ENCODE measurements around the gene CCL28.
A peak's percentile ranks its signal among the peaks of the same experiment; 100 is the strongest.
"Not testable (repeated sequence)": the region's sequence is repeated elsewhere in the genome, so short reads cannot be mapped to it uniquely, and the experiment has no call there.

The CCL28 gene

DNA sequence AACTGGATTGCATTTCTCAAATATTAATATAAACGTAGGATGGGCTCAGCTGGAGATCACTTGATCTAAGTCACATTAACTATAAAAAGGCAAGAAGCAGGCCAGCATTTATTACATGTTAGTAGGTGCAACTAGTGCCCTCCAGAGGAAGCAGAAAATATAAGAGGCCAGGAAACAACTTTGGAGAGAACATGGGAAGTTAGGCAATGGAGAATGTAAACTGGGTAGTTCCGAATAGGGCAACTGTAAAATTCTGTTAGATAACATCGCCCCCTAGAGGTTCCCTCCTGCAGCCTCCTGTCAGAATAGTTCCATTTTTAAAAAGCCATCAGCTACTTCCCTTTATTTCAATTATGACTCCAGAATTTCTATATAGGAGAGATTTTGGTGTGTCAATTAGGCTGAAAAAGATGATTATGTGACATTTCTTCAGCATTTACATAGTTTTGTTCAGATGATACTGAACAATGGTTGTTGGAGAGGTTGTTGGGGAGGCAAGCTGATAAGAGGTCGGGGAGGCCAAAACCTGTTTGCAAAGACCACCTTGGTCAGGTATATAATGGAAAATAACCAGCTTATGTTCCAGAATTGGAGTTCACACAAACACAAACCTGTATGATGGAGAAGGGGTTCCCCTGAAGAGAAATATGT, 22.4 kb downstream of the CCL28 start:
- Mint-ChIP-seq H3K27me3 (no peaks in the 10 kb centered on the region), H3K36me3 (ENCODE audit: low read depth) (no peaks in the 10 kb centered on the region), H3K27ac (peak overlapping the region; percentile 4), H3K4me3 (no peak overlapping the region), H3K9me3 (no peaks in the 10 kb centered on the region), H3K4me1 (ENCODE audit: low read depth) (peaks cover 18% of the 10 kb centered on the region)
- intact Hi-C loops (cut with micrococcal nuclease) = loop anchor here (2.0 to 10.0 kb wide), 5 partner anchors 78 to 475 kb away; partner anchors contain the start of genes HMGCS1, TMEM267 and ZNF131

DNA sequence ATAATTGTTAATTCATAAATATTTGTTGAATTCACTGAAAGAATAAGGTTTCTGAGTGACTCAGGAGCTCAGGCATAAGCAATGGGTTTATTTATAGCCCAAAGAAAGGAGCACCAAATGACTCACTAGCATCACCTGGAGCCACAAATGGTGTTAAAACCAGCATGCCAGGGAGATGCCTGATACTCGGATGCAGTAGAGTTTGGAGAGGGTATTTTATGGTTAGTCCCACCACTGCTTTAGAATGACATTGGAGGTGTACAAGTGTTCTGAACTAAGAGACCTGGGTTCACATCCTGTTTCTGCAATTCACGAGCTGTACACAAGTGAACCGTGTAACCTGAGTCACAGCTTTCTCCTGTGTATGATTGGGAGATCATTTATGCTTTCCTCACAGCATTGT, 25.2 kb downstream of the CCL28 start:
- Mint-ChIP-seq H3K4me1 (ENCODE audit: low read depth) (peaks cover 18% of the 10 kb centered on the region), H3K27ac (no peak overlapping the region), H3K36me3 (ENCODE audit: low read depth) (no peaks in the 10 kb centered on the region), H3K9me3 (no peaks in the 10 kb centered on the region), H3K27me3 (no peaks in the 10 kb centered on the region), H3K4me3 (no peak overlapping the region)
- intact Hi-C loops (cut with micrococcal nuclease) = loop anchor here (5.0 kb wide), 1 partner anchor 75 kb away; the partner anchor contains the start of gene HMGCS1

DNA sequence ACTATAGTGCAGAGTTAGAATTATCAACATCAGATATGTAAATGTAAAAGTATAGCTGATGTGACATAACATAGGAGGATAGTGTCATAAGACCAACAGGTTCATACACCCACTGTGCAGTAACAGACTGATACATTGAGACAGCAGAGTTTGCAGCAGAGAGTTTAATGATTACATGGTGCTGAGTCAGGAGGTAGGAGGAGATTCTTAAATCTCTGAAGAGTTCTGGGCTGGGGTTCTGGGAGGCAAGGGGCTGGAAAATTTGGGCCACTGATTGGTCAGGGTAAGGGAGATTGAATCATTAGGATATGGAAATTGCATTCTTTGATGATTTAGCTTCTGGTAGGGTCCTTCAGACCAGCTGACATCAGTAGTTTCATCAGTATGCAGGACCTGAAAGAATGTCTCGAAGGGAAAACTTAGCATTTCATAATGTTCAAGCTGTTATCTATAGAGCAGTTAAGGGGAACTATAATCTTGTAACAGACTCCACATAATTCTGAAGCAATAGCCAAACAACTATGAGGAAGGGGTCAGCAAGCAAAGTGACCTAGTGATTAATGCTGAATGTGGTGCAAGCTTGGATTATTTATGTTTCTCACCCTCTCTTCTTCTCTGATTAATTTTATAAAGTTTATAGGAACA, 35.6 kb downstream of the CCL28 start:
- Mint-ChIP-seq H3K27me3 (no peaks in the 10 kb centered on the region), H3K4me1 (ENCODE audit: low read depth) (peaks cover 4% of the 10 kb centered on the region), H3K27ac (no peak overlapping the region), H3K4me3 (no peak overlapping the region), H3K9me3 (no peaks in the 10 kb centered on the region), H3K36me3 (ENCODE audit: low read depth) (no peaks in the 10 kb centered on the region)
- intact Hi-C loops (cut with micrococcal nuclease) = no loop called here

DNA sequence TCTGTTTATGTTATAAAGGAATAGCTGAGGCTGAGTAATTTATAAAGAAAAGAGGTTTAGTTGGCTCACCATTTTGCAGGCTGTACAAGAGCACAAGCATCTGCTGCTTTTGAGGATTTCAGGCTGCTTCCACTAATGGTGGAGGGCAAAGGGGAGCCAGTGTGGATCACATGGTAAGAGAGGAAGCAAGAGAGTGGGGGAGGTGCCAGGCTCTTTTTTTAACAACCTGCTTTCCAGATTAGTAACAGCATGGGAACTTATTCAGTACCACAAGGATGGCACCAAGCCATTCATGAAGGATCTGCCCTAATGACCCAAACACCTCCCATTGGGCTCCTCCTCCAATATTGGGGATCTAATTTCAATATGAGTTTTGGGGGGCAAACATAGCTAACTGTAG, 40.4 kb downstream of the CCL28 start:
- no peaks in the 10 kb centered on the region for H3K27me3 Mint-ChIP-seq
- H3K27ac Mint-ChIP-seq = no peak overlapping the region
- no peaks in the 10 kb centered on the region for H3K9me3 Mint-ChIP-seq
- intact Hi-C loops (cut with micrococcal nuclease) = no loop called here
- no peaks in the 10 kb centered on the region for H3K36me3 Mint-ChIP-seq (ENCODE audit: low read depth)
- H3K4me3 Mint-ChIP-seq = no peak overlapping the region
- H3K4me1 Mint-ChIP-seq (ENCODE audit: low read depth) = peaks cover 5% of the 10 kb centered on the region

DNA sequence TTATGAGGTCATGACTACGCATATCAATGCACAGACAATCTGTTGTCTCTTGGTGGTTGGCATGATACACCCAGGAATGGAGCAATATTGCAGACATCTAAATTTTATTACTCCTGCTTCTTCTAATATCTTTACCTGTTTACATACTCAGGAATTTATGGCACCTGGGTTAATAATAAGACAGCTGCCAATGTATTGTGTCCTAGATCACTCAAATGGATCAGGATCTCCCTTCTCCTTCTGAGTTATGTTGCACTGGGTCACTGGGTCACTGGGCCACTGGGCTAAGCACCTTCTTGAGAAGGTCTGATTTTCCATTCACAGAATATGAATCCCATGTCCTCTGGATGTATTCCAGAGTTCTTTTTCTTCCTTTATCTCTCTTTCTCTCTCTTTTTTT, 41.8 kb downstream of the CCL28 start:
- Mint-ChIP-seq H3K27me3 (no peaks in the 10 kb centered on the region), H3K4me1 (ENCODE audit: low read depth) (peaks cover 5% of the 10 kb centered on the region), H3K36me3 (ENCODE audit: low read depth) (no peaks in the 10 kb centered on the region), H3K27ac (no peak overlapping the region), H3K9me3 (no peaks in the 10 kb centered on the region), H3K4me3 (no peak overlapping the region)
- intact Hi-C loops (cut with micrococcal nuclease) = no loop called here

DNA sequence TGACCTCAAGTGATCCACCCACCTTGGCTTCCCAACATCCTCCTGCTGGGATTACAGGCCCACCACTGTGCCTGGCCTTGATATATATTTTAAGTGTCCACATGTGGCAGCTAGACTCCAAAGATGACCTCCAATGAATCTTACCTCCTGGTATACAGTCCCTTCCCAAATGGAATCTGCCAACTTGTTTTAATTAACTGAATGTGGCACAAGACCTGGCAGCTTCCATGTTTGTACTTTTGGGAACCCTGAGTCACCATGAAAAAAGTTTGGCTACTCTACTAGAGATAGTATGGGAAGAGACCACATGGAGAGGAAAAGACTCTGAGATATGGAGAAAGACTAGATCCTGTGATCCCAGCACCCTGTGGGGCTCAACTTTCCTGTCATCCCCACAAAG, 42.5 kb downstream of the CCL28 start:
- Mint-ChIP-seq H3K27ac (no peak overlapping the region), H3K4me3 (no peak overlapping the region), H3K9me3 (no peaks in the 10 kb centered on the region), H3K27me3 (no peaks in the 10 kb centered on the region), H3K36me3 (ENCODE audit: low read depth) (no peaks in the 10 kb centered on the region), H3K4me1 (ENCODE audit: low read depth) (peaks cover 5% of the 10 kb centered on the region)
- intact Hi-C loops (cut with micrococcal nuclease) = no loop called here

DNA sequence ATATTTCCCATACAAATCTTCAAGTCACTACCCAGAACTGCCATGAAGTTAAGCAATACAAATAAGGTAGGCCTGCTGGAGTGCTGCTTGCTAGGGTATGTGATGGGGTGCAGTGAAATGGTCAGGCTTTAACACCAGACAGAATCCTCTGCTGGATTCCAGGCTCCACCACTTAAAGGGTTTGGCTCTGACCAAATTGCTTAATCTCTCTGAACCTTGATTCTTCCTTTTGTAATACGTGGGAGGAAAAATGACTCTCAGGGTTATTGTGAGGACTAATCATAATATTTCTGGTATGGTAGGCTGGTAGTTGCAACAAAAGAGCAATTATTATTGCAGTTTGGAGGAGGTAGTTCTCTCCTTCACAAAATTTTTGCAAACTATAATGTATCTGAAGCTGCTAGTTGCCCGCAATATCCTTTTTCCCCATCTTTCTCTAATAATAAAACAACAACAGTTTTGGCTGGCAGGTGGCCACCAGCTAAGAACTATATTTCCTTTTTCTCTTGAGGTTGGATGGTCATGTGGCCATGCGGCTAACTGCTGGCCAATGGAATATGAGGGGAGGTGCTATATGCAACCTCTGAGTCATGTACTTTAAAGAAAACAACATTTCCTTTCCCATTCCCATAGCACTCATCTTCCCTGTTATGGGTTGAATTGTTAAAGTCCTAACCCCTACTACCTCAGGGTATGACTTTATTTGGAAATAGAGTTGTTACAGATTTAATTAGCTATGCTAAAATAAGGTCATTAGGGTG, 44.1 kb downstream of the CCL28 start:
- H3K27me3 Mint-ChIP-seq = no peaks in the 10 kb centered on the region
- H3K9me3 Mint-ChIP-seq = no peaks in the 10 kb centered on the region
- H3K27ac Mint-ChIP-seq = no peak overlapping the region
- no peaks in the 10 kb centered on the region for H3K36me3 Mint-ChIP-seq (ENCODE audit: low read depth)
- no peak overlapping the region for H3K4me3 Mint-ChIP-seq
- intact Hi-C loops (cut with micrococcal nuclease) = no loop called here
- peaks cover 5% of the 10 kb centered on the region for H3K4me1 Mint-ChIP-seq (ENCODE audit: low read depth)

DNA sequence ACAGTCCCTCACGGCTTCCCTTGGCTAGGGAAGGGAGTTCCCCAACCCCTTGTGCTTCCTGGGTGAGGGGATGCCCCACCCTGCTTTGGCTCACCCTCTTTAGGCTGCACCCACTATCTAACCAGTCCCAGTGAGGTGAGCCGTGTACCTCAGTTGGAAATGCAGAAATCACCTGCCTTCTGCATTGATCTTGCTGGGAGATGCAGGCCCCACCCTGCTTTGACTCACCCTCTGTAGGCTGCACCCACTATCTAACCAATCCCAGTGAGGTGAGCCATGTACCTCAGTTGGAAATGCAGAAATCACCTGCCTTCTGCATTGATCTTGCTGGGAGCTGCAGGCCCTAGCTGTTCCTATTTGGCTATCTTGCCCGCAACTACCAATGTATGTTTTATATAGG, 44.7 kb downstream of the CCL28 start:
- no peaks in the 10 kb centered on the region for H3K9me3 Mint-ChIP-seq
- intact Hi-C loops (cut with micrococcal nuclease) = no loop called here
- no peaks in the 10 kb centered on the region for H3K36me3 Mint-ChIP-seq (ENCODE audit: low read depth)
- no peak overlapping the region for H3K27ac Mint-ChIP-seq
- H3K27me3 Mint-ChIP-seq = no peaks in the 10 kb centered on the region
- peaks cover 5% of the 10 kb centered on the region for H3K4me1 Mint-ChIP-seq (ENCODE audit: low read depth)
- no peak overlapping the region for H3K4me3 Mint-ChIP-seq

DNA sequence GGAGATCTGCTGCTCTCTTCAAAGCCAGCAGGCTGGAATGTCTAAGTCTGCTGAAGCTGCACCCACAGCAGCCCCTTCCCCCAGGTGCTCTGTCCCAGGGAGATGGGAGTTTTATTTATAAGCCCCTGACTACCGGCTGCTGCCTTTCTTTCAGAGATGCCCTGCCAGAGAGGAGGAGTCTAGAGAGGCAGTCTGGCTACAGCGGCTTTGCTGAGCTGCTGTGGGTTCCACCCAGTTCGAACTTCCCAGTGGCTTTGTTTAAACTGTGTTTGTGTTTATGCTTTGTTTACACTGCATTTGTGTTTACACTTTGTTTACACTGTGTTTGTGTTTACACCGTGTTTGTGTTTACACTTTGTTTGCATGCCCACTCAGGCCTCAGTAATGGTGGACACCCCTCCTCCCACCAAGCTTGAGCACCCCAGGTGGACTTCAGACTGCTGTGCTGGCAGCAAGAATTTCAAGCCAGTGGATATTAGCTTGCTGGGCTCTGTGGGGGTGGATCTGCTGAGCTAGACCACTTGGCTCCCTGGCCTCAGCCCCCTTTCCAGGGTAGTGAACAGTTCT, 45.4 kb downstream of the CCL28 start:
- H3K4me3 Mint-ChIP-seq; intact Hi-C loops (cut with micrococcal nuclease); H3K27ac Mint-ChIP-seq; H3K36me3 Mint-ChIP-seq (ENCODE audit: low read depth); H3K27me3 Mint-ChIP-seq; H3K9me3 Mint-ChIP-seq; H3K4me1 Mint-ChIP-seq (ENCODE audit: low read depth): not testable (repeated sequence)

DNA sequence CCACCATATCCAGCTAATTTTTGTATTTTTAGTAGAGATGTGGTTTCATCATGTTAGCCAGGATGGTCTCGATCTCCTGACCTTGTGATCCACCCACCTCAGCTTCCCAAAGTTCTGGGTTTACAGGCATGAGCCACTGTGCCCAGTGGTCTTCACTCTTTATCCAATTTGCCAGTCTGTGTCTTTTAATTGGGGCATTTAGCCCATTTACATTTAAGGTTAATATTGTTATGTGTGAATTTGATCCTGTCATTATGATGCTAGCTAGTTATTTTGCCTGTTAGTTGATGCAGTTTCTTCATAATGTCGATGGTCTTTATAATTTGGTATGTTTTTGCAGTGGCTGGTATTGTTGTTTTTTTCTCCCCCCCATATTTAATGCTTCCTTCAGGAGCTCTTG, 47.0 kb downstream of the CCL28 start:
- H3K9me3 Mint-ChIP-seq = peaks cover 11% of the 10 kb centered on the region
- H3K27me3 Mint-ChIP-seq; H3K27ac Mint-ChIP-seq; H3K4me1 Mint-ChIP-seq (ENCODE audit: low read depth); H3K4me3 Mint-ChIP-seq; H3K36me3 Mint-ChIP-seq (ENCODE audit: low read depth); intact Hi-C loops (cut with micrococcal nuclease): not testable (repeated sequence)

DNA sequence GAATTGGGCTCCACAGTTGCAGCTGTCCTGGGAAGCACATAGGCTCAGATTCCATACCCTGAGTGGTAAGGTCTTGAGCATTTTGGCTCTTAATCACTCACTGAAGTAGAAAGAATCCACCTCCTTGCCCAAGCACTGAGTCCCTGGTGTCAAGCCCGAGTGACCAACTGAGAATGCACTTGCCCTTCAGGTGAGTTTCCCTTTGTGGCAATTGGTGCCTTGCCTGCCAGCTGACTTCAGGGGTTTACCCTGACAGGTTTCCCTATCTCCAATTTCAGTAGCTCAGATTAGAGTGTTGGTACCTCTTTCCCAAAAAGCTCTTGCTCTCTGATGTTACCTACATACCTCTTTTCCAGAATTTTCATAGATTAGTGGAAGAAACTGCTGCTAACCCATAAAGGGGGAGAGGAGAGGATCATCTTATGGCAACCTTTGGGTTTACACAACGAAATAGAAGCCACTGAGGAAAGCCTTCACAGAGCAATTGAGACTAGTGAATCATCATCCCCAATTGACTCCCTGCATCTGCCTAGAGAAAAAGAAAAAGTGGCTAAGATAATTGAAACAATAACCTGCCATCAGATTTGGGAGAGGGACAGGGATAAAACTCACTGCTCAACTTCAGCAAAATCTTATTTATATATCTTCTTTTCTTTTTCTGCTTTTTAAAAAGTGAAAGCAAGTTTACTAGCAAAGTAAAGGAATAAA, 48.6 kb downstream of the CCL28 start:
- no peaks in the 10 kb centered on the region for H3K4me1 Mint-ChIP-seq (ENCODE audit: low read depth)
- H3K36me3 Mint-ChIP-seq (ENCODE audit: low read depth) = no peaks in the 10 kb centered on the region
- H3K27me3 Mint-ChIP-seq = no peaks in the 10 kb centered on the region
- intact Hi-C loops (cut with micrococcal nuclease) = no loop called here
- H3K27ac Mint-ChIP-seq = no peak overlapping the region
- no peak overlapping the region for H3K4me3 Mint-ChIP-seq
- peaks cover 21% of the 10 kb centered on the region for H3K9me3 Mint-ChIP-seq

DNA sequence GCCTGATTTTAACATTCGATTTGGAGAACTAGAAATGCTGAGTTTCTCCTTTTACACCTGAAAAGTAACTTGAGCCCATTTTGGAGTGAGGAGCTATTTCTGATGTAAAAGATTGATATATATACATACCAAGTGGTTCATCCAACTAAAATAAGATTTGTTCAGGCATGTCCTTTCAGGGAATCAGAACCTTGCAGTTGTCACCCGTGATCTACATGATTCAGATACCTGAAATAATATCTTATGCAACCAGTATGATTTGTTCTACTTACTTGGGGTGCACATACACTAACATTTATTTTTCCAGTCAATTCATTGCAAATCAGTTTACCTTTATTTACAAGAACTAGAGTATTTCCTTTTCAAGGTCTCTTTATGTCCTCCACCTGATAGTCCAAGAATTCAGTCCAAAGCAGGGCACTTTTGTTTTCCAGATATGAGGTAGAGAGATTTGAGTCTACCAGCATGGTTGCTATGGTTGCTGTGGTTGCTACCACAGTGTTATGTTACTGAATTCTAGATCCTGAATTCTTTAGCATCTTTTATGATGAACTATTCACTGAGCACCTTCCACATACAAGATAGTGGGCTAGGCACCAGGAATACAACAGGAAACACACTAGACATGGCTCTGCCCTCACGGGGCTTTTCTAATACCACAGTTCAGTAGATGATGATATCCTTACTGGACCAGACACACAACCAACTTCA, 49.3 kb downstream of the CCL28 start:
- no peak overlapping the region for H3K4me3 Mint-ChIP-seq
- no peaks in the 10 kb centered on the region for H3K36me3 Mint-ChIP-seq (ENCODE audit: low read depth)
- H3K4me1 Mint-ChIP-seq (ENCODE audit: low read depth) = no peaks in the 10 kb centered on the region
- H3K27me3 Mint-ChIP-seq = no peaks in the 10 kb centered on the region
- peaks cover 21% of the 10 kb centered on the region for H3K9me3 Mint-ChIP-seq
- no peak overlapping the region for H3K27ac Mint-ChIP-seq
- intact Hi-C loops (cut with micrococcal nuclease) = no loop called here

DNA sequence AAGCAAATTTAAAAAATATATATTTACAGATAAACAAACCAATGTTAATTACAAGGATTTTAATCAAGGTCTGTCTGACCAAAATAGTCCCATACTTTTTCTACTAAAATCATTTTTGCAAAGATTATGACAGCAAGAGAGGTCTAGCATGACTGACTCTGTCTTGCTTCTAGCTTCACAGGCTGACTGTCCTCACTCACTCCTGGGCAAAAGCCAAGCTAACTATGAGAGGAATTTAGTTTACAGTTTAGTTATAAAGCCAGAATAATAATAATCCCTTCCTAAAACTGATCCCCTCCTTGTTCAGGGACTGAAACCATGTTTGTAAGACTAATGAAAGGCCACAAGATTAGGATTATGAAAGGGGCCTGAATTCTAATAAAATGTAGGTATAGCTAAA, 53.5 kb downstream of the CCL28 start:
- intact Hi-C loops (cut with micrococcal nuclease) = no loop called here
- peaks cover 21% of the 10 kb centered on the region for H3K9me3 Mint-ChIP-seq

More for the DNA sequence above, 53.5 kb downstream of the CCL28 start:
- no peak overlapping the region for H3K4me3 Mint-ChIP-seq
- H3K36me3 Mint-ChIP-seq (ENCODE audit: low read depth) = no peaks in the 10 kb centered on the region
- no peak overlapping the region for H3K27ac Mint-ChIP-seq
- H3K4me1 Mint-ChIP-seq (ENCODE audit: low read depth) = no peaks in the 10 kb centered on the region
- no peaks in the 10 kb centered on the region for H3K27me3 Mint-ChIP-seq
